WERI-Rb-1 (cell line): ENCODE measurements around the gene FCHSD1.

Source experiments
- DNase-seq: peaks from one replicate; pipeline ENCODE4 v3.0.0-alpha.2; 2020
- H3K27ac ChIP-seq: fragments of 250-450 bp; sonication (Bioruptor Pico); 2 replicates; pipeline ENCODE4 v1.5.1; 2020; ENCODE audit warnings: mild to moderate bottlenecking, moderate library complexity
- H3K27me3 ChIP-seq: fragments of 250-450 bp; sonication (Bioruptor Pico); 2 replicates; pipeline ENCODE4 v1.5.1; 2021; ENCODE audit warnings: mild to moderate bottlenecking, low read depth, moderate library complexity; ENCODE audit not compliant: insufficient read depth, severe bottlenecking
- H3K36me3 ChIP-seq: fragments of 250-450 bp; sonication (Bioruptor Pico); 2 replicates; pipeline ENCODE4 v1.5.1; 2020; ENCODE audit warnings: mild to moderate bottlenecking, moderate library complexity
- H3K4me3 ChIP-seq: 2 replicates; pipeline ENCODE4 v1.5.1; 2011; ENCODE audit warnings: low read depth, mild to moderate bottlenecking, control low read depth, low read length
- H3K9me3 ChIP-seq: fragments of 250-450 bp; sonication (Bioruptor Pico); 2 replicates; pipeline ENCODE4 v1.5.1; 2021; ENCODE audit warnings: mild to moderate bottlenecking, moderate library complexity; ENCODE audit not compliant: severe bottlenecking
- TF ChIP-seq, protein P1 (sequence below): IDR thresholded peaks from 2 replicates; pipeline ENCODE4 v1.5.1; 2011; ENCODE audit warnings: low read depth, mild to moderate bottlenecking, control low read depth, inconsistent platforms, low read length

FCHSD1 gene

DNA sequence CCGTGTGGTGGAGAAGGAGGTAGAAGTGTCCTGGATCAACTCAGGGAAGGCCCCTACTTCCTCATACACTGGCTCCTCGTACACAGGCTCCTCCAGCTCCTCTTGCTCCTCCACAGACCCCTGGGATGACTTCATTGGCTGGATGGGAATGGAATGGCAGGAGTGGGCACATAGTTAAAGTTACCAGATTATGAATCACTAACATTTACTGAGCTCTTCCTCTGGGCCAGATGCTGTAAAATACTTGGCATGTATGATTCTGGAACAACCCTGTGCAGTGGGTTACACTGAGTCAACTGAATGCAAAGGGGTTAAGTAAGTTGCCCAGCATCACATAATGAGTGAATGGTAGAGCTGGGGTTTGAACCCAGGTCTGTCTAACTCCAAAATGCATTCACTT, 3.1 kb upstream of the FCHSD1 start:
- DNase-seq, result no peak
- no peak overlapping the region for H3K4me3 ChIP-seq
- TF ChIP-seq, protein P1, sequence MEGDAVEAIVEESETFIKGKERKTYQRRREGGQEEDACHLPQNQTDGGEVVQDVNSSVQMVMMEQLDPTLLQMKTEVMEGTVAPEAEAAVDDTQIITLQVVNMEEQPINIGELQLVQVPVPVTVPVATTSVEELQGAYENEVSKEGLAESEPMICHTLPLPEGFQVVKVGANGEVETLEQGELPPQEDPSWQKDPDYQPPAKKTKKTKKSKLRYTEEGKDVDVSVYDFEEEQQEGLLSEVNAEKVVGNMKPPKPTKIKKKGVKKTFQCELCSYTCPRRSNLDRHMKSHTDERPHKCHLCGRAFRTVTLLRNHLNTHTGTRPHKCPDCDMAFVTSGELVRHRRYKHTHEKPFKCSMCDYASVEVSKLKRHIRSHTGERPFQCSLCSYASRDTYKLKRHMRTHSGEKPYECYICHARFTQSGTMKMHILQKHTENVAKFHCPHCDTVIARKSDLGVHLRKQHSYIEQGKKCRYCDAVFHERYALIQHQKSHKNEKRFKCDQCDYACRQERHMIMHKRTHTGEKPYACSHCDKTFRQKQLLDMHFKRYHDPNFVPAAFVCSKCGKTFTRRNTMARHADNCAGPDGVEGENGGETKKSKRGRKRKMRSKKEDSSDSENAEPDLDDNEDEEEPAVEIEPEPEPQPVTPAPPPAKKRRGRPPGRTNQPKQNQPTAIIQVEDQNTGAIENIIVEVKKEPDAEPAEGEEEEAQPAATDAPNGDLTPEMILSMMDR, result no peak
- H3K9me3 ChIP-seq, result no peaks in the 10 kb centered on the region
- no peak overlapping the region for H3K27ac ChIP-seq
- no peaks in the 10 kb centered on the region for H3K36me3 ChIP-seq
- H3K27me3 ChIP-seq, result no peaks in the 10 kb centered on the region

DNA sequence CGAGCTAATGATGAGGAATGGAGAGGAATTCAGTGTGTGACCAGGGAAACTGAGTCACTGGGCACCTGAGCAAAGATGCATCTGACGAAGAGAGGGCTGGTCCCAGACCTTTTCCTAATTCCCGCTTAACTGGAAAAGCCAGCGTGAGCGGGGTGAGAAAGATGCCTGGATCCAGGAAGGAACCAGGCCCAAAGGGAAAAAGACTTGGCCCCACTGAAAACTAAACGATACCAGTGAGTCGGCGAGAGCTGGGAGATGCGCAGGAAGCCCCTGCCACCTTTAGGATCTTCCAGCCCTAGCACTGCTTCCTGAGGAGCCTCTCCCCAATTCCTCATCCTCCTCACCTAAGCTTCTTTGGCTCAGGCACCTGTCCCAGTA, 499 bp upstream of the FCHSD1 start:
- no peak overlapping the region for H3K27ac ChIP-seq
- H3K4me3 ChIP-seq, result no peak overlapping the region
- H3K27me3 ChIP-seq, result no peaks in the 10 kb centered on the region
- DNase-seq, result no peak
- H3K36me3 ChIP-seq, result no peaks in the 10 kb centered on the region
- no peaks in the 10 kb centered on the region for H3K9me3 ChIP-seq
- TF ChIP-seq, protein P1, result no peak

DNA sequence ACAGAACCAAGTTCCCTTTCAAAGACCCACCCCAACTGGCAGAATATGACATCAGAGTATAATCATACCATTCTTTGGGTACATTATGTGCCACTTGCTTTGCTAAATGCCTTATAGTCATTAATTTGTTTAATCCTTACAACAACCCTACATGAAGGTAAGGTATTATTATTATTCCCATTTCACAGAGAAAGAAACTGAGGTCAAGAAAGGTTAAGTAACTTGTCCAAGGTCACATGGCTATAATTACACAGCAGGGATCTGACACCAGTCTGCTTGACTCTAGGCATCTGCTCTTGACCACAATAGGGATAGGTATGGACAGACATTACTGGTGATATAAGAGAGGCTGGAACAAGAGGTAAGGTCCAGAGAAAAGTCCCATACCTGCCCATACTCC, 1.2 kb downstream of the FCHSD1 start:
- Histone ChIP-seq H3K27ac (no peak overlapping the region), H3K9me3 (no peaks in the 10 kb centered on the region), H3K27me3 (no peaks in the 10 kb centered on the region), H3K36me3 (no peaks in the 10 kb centered on the region), H3K4me3 (no peak overlapping the region)
- TF ChIP-seq, protein P1, result no peak
- no peak for DNase-seq

DNA sequence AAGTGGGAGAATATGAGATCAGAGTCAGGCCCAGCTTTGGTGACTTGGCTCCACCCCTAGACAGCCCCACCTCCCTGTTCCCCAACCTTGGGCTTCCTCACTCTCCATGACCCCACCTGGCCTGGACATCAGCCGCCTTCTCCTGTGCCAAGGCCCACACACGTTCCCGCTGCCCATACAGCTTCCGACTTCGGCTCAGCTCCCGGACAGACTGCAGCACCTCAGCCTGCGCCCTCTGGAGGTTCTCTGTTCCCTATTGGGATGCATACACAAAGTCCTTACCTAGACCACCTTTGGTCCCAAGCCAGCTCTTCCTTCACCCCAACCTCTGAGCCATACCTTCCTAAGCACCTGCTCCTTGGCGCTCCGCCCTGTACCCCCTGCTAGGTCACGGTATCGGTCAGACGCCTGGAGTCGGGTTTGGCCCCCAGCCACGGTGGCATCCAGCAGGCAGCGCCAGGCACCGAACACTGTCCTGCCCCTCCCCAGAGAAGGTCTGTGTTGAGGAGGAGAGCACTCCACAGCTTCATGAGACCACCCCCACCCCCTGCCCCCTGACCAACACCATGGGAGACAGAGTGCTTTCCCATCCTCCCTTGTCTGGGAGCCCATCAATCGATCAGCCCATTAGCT, 2.0 kb downstream of the FCHSD1 start:
- no peak for DNase-seq
- Histone ChIP-seq H3K9me3 (no peaks in the 10 kb centered on the region), H3K36me3 (no peaks in the 10 kb centered on the region), H3K27ac (no peak overlapping the region), H3K27me3 (no peaks in the 10 kb centered on the region), H3K4me3 (no peak overlapping the region)
- TF ChIP-seq, protein P1, result no peak

DNA sequence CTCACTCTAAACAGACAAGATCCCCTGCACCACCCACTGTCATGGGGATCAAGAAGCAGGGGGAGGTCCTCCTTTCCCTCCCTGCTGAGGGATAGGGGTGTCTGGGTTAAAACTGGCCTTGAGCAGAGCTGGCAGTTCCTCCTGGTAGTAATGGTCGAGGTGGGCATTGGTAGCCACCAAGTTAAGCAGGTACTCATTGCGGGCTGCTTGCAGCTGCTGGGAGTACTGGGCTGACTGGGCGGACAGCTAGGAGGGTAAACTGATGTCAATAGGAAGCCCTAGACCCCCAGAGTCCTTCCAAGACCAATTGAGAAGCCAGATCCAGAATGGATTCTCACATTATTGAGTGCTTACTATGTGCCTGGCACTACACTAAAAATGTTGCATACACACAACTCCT, 3.4 kb downstream of the FCHSD1 start:
- TF ChIP-seq, protein P1, result no peak
- no peak overlapping the region for H3K4me3 ChIP-seq
- H3K27ac ChIP-seq, result no peak overlapping the region
- H3K9me3 ChIP-seq, result no peaks in the 10 kb centered on the region
- H3K36me3 ChIP-seq, result no peaks in the 10 kb centered on the region
- H3K27me3 ChIP-seq, result no peaks in the 10 kb centered on the region
- DNase-seq, result no peak

DNA sequence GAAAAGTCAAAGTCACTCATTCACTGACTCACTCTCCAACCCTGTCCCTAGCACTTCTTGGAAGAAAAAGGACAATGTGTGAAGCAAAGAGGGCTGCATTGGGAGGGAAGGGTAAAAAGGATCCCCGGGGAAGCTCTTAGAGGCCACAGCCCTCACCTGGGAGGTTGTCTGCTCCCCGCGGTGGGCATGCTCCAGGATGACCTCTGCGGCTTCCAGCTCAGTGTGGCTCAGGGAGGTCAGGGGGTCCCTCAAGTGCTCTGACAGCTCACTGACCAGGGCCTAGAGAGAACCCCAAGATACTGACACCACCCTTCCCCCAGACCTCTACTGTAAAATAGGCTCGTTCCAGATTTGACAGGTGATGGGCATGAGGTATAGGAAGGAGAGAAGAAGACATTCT, 4.0 kb downstream of the FCHSD1 start:
- H3K27me3 ChIP-seq, result no peaks in the 10 kb centered on the region
- H3K36me3 ChIP-seq, result no peaks in the 10 kb centered on the region
- TF ChIP-seq, protein P1, result no peak
- no peak overlapping the region for H3K27ac ChIP-seq
- no peak overlapping the region for H3K4me3 ChIP-seq
- DNase-seq, result no peak
- H3K9me3 ChIP-seq, result no peaks in the 10 kb centered on the region
